Amygdala (tissue), 56 donors: ENCODE measurements around the gene MORF4L1.
A peak's percentile ranks its signal among the peaks of the same experiment; 100 is the strongest.
"Not testable (repeated sequence)": the region's sequence is repeated elsewhere in the genome, so short reads cannot be mapped to it uniquely, and the experiment has no call there.

Experiments used
- DNase-seq, 56 donors: peaks; one replicate each; lab custom pipeline; 2025; lab: John Stamatoyannopoulos, UW

Gene MORF4L1

DNA sequence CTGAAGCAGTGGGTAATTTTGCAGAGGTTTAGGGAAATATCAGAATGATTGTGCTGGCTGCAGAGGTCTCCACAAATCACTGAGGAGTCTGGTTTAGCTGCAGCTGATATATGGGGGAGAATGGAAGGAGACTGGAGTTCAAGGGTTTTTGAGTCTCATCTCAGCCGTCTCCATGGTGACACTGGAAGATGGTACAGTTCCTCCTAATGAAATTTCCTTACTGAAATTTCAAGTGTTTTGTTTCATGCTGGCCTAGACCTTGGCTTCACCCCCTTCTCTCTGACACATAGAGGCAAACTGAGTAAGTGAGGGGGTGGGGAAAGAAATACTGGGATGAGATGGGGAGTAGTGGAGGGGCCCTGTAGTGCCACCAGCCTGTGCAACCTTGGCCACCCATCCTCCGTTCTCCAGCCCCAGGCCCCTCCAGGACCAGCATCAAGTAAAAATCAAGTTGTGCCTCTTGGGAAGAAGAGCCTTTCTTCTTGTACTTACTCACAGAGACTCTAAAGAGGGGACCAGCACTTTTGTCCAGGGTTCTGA, 17.8 kb upstream of the MORF4L1 start:
- no peak for DNase-seq

DNA sequence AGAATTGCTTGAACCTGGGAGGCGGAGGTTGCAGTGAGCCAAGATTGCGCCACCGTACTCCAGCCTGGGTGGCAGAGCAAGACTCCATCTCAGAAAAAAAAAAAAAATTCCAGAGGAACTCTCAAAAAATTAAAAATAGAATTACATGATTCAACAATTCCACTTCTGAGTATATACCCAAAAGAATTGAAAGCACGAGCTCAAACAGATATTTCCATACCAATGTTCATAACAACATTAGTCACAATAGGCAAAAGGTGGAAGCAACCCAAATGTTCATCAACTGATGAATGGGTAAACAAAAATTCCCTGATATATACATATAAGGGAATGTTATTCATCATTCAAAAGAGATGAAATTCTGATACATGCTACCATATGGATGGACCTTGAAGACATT, 16.9 kb upstream of the MORF4L1 start:
- DNase-seq = no peak

DNA sequence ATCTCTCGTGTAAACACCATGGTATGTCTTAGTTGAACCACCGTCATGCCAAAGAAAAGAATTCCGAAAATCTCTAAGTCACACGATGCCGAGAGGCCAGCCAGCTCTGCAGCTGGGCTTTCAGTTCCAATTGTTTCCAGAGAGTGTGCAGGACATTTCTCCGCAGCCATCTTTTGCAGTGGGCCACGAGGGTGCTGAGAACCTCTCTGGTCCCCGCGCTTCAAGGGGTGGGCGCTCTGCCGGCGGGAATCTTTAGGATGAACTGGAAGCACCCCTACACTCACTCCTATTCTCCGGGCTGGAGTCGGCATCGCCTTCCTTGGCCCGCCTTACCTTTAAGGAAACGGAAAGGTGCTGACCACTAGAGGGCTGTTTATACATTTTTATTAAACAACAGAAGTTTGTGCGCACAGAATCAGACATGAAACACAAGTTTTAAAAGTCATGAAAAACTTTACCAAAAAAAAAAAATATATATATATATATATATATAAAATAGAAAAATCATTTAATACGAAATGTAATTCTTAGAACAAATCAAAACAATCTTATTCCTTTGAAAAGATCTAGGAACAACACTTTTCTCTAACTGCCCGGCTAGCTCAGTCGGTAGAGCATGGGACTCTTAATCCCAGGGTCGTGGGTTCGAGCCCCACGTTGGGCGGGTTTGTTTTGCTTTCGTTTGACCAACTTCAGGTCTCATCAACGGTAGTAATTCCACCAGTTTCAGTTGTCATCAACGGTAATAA, 12.5 kb upstream of the MORF4L1 start:
- peak in 47 of 56 donors; percentile 5 to 77 (median 33) for DNase-seq

DNA sequence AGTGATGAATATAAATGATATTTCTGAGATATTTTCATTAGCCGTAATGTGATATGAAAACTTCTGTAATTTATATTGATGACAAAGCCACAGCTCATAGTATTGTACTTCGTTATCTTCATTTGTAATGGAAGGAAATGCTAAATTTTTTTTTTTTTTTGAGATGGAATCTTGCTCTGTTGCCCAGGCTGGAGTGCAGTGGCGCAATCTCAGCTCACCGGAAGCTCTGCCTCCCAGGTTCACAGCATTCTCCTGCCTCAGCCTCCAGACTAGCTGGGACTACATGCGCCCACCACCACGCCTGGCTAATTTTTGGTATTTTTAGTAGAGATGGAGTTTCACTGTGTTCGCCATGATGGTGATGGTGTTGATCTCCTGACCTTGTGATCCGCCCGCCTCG, 7.1 kb upstream of the MORF4L1 start:
- DNase-seq = not testable (repeated sequence)

DNA sequence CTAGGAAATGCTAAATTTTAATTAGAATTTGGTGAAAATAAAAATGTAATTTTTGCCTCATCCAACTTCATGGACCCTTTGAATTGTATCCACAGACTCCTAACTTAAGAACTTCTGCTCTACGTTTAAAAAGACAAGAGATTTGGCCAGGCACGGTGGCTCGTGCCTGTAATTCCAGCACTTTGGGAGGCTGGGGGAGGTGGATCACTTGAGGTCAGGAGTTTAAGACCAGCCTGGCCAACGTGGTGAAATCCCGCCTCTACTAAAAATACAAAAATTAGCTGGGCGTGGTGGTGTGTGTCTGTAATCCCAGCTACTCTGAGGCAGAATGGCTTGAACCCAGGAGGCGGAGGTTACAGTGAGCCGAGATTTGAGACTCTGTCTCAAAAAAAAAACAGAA, 6.7 kb upstream of the MORF4L1 start:
- DNase-seq = not testable (repeated sequence)

DNA sequence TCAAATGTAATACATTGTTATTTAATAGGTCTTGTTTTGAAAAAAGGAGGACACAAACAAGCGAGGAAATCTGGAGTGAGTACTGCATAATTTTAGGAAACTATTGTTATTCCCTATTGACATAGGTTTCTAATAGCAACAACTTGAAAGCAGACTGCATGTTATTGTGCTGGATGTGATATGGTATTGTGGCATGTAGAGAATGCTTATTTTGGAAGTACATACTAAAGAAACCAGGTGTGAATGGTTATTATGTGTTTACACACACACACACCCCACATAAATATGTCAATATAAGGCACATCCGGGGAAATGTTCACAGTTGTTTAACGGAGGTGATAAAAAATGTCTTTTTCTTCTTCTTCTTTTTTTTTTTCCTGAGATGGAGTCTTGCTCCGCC, 5.9 kb upstream of the MORF4L1 start:
- no peak for DNase-seq

DNA sequence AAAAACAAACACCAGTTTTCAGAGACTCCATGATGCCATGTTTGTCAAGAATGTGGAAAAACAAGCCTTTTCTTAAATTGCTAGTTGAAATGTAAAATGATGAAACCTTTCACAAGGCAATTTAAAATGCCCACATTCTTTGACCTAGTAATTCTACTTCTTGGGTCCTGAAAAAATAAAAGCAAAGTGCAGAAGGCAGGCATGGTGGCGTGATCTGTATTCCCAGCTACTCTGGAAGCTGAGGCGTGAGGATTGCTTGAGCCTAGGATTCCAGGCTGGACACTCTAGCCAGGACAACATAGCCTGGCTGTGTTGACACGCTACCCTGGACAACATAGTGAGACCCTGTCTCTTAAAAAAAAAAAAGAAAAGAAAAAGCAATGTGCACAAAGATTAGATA, 4.3 kb upstream of the MORF4L1 start:
- DNase-seq = no peak

DNA sequence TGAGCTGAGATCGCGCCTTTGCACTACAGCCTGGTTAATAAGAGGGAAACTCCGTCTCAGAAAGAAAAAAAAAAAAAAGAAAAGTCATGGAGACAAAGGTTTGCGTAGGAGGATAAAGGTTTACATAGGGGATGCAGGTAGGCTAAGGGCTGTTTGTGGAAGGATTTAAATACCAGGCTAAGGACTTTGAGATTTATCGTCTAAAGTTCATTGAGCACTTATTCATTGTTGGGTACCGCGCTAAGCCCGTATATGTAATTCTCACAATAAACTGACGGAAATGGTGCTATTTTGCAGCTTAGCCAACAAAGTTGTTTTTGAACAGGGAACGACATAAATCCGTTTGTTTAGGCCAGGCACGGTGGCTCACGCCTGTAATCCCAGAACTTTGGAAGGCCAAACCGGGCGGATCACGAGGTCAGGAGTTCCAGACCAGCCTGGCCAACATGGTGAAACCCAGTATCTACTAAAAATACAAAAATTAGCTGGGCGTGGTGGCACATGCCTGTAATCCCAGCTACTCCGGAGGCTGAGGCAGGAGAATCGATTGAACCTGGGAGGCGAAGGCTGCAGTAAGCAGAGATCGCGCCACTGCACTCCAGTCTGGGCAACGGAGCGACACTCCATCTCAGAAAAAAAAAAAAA, 1.1 kb upstream of the MORF4L1 start:
- not testable (repeated sequence) for DNase-seq

DNA sequence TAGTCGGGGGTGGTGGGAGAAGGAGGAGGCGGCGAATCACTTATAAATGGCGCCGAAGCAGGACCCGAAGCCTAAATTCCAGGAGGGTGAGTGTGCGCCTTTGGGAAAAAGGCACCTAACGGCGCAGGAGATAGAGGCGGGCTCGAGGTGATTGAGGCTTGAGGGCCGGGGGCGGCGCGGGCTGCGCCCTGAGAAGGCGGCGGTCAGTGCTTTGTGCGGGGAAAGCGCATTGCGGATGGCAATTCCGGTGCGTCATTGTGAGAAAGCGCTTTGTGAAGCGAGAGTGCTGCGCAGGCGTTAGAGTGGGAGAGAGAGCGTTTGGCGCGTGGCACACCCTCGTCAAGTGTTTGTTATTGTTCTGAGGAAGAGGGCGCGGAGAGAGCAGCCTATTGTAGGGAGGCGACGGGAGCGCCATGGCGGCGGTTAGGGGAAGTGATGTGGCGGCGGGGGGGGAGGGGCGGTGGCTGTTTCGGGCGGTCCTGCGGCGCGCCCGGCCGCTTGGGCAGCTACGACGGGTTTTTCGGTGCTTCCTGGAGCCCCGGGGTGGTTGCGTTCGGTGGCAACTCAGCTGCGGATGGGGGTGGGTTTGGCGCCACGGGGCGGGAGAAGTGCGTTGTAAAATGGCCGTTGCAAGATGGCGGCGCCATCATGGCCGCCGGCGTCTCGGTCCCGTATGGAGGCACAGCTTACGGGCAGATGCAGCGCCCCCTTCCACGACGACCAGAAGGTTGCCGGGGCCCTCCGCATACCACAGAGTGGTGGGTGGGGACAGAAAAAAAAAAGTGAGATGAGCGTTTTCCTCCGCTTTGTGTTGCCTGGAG, 492 bp downstream of the MORF4L1 start:
- peak in 52 of 56 donors; percentile 18 to 90 (median 75) for DNase-seq

DNA sequence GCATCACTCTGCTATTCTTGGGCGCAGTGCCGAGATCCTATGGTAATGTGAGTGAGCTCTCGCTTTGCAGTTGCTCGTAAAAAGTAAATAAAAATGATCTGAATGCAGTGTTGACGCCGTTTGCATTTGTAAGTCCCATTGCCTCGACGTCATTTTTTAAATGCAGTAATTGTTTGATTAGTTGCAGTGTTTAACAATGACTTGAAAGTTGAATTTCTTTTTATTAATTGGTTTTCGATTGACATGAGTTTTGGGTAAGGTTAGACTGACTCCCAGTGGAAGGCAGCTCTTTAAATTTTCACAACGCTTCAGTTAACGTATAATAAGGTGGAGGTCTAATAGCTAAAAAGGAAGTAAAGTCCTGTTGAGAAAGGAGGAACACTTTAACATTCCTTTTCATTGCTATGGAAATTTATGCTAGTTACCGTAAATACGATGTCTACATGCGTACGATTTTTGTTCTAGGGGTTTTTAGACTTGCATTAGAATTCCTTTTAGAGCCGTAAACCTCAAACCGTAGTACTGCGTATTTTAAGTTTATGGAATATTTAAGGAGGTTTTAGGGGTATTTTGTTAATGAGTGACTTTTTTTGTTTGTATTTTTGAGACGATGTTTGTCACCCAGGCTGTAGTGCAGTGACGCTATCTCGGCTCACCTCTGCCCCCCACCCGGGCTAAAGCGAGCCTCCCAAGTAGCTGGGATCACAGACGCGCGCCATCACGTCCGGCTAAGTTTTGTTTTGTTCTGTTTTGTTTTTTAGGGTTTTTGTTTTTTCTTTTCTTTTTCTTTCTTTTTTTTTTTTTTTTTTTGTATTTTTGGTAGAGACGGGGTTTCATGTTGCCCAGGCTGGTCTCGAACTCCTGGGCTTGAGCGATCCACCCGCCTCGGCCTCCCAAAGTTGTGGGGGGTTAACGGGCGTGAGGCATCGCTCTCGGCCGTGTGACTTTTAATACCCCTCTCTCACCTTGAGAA, 1.4 kb downstream of the MORF4L1 start:
- DNase-seq = peak in 4 of 56 donors; percentile 2 to 8 (median 3)

DNA sequence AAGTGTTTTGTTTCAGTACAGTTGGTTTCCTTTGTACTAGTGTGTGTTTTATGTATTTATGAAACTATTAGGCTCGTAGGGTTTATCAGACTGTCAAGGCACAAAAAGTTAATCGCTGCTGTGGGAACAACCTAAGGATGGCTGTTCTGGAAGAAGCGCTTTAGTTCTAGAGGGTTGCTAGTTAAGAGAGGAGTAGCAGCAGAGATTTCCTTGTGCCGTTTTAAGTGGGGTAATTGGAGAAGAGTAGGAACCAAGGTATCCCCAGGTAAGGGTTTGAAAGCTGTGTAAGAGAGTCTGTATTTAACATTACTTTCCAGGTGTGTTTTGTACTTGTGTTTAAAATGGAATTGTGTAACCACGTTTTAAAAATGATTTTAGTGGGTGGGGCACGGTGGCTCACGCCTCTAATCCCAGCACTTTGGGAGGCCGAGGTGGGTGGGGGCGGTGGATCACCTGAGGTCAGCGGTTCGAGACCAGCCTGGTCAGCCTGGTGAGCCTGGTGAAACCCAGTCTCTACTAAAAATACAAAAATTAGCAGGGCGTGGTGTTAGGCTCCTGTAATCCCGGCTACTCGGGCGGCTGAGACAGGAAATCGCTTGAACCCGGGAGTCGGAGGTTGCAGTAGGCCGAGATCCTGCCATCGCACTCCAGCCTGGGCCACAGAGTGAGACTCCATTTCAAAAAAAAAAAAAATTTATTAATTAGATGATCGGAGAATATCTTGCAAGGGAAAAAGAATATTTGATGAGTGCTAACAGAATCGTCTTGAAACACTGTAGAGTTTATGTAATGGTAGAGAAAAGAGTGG, 2.6 kb downstream of the MORF4L1 start:
- no peak for DNase-seq

DNA sequence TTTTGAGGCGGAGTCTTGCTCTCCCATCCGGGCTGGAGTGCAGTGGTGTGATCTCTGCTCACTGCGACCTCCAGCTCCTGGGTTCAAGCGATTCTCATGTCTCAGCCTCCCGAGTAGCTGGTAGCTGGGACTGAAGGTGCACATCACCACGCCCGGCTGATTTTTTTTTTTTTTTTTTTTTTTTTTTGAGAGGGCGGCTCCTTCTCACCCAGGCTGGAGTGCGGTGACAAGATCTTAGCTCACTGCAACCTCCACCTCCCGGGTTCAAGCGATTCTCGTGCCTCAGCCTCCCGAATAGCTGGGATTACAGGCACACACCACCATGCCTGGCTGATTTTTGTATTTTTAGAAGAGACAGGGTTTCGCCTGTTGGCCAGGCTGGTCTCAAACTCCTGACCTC, 4.3 kb downstream of the MORF4L1 start:
- DNase-seq = not testable (repeated sequence)

DNA sequence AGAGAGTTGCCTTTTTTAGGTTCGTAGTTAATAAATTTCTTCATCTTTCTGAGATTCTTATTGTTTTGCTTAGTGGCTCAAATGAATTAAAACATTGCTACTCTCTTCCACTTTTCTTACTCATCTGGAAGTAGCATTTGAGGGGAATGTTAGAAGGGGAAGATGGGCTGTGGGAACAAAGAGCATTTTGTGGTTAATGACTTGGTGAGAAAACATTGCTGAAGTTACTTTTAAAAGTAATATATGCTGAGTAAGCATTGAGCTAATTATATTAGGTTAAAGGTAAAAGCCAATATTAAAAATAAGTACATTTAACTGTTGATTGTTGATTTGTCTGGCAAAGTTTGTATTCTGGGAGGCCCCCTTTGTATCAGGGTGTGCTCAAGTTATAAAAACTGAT, 5.7 kb downstream of the MORF4L1 start:
- no peak for DNase-seq

DNA sequence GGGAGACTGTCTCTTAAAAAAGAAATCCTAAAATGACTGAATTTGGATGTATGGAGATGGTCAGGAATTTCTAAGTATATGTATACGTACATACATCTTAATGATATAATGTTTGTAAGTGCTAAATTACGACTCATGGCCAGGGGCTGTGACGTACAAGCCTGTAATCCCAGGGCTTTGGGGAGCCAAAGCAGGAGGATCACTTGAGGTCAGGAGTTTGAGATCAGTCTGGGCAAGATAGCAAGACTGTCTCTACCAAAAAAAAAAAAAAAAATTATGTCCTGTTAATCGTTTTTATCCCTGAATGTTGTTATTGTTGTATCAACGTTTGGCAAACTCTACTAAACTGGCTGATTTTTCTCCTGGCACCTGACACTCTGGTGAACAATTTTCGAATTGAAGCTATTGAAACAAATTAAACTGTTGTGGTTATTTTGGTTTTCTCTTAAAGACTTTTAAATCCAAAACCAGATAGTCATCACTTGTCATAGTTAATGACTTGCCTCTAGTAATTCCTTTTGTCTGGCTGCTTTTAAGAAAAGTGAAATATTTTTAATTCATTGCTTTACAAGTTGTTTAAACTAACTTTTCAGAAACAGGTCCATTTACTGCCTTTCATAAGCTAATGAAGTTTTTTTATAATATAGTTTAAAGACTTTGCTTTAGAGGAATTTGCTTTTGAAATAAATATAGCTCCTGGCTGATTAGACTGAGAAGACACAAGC, 7.0 kb downstream of the MORF4L1 start:
- DNase-seq = no peak

DNA sequence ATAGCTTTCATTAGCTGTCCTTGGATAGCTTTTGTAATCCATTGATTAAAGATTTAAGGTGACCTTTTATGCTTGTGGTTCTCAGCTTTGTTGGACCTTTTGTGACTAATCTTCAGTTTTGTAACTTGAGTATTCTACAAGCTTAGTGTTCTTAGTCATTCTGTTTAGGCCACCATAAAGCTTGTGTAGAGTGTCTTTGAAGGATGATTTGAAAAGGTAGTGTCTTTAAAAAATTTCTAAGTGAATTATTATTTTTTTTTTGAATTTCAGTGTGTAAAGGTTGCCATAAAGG, 7.5 kb downstream of the MORF4L1 start:
- DNase-seq = no peak

DNA sequence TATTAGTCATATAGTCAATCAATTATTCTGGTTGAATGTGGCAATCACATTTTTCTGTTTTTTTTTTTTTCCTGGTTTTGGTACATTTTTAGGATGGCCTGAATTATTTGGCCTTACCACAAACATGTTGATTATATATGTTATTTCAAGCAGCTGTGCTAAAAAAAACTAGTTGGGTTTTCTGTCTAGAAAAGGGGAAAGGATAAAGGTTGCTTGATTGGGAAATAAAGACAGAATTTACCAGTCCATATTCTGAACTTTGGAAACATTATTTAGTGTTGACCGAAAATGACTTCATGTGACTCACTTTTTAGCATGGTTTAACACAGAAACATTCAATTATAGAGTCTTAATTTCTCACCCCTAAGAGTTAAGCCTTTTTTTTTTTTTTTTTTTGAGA, 8.1 kb downstream of the MORF4L1 start:
- no peak for DNase-seq

DNA sequence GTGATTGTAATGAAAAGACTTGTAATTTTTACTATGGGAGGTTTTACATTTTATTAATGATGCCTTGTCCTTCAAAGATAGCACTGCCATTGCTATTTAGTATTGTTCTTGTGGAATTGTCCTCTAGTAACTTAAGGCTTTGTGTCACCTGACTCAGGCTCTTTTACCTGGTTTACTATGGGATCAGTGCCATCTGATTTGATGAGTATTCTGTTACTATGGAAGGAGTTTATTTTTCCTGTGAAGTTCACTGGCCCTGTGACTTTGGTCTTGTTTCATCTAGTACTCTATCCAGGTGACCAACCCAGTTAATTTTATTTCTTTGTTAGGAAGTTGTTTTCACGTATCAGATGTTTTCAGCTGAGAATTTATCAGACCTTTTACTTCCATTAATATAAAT, 9.0 kb downstream of the MORF4L1 start:
- DNase-seq = no peak

DNA sequence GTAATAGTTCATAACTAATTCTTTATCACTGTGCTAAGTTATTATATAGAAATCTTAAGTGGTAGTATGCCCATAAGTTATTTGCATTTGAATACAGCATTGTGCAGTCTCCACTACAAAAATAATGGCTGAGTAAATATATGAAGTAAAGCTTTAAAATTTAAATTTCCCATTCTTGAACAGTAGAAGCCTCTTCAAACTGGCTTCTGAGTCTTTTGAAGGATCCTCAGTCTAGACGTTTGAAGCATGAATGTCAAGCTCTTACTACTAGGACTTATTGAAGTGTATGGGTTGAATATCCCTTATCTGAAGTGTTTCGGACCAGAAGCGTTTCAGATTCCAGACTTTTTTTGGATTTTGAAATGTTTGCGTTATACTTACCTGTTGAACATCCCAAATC, 16.3 kb downstream of the MORF4L1 start:
- DNase-seq = no peak

DNA sequence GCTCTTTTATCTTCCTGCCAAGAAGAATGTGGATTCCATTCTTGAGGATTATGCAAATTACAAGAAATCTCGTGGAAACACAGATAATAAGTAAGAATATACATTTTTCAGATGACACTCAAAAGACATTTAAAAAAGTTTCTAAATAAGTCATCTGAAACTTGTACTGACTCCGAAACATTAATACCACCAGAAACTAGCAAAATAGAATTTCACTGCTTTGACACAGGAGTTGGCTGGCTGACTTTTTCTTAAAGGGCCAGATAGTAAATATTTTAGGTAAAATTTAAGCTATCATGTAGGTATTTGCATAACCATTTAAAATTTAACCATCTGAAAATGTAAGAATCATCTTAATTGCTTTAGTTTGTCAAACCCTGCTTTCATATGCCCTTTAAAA, 20.8 kb downstream of the MORF4L1 start:
- no peak for DNase-seq
